ENCODE measurements around the gene NOS1AP. TPM values are rescaled to one million over a fixed set of nuclear protein-coding genes. Genes with fewer than 3 reads are reported as not detected.

NOS1AP gene
- polyA plus RNA-seq, 1 of the 3 experiments (the other 2 are of a cell fraction): 0.03 TPM

DNA sequence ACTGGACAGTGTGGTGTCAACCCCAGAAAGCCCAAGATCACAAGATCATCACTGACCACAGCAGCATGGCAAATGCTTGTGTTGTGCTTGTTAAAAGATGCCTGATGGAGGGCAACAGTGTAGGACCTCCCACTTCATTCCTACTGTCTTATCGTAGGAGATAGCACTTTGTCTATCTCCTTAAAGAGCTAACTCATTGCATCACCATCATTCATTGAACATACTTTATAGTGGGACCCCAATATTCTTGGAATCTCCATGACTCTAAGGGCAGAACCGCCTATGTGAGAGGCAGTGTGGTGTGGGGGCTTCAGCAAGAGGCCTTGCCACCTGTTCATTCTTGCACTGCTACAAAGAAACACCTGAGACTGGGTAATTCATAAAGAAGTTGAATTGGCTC is 347.4 kb downstream of the NOS1AP start:
- Histone ChIP-seq H3K36me3 (replicated peaks in 1 of 2; ENCODE audit: control insufficient read depth in 1 of 2, insufficient read depth in 2 of 2, low read length in 1 of 2) (no peaks in the 10 kb centered on the region), H3K4me2 (no peak overlapping the region), H3K9me2 (no peaks in the 10 kb centered on the region), H3K27ac (ENCODE audit: low read depth in 2 of 2, low read length in 1 of 2) (no peak overlapping the region), H4K20me1 (ENCODE audit: insufficient read depth) (no peaks in the 10 kb centered on the region), H3K4me1 (ENCODE audit: control insufficient read depth in 1 of 2, insufficient read depth in 2 of 2, low read depth in 1 of 2, low read length in 1 of 2) (no peaks in the 10 kb centered on the region; a peak in 1 of 4 replicates), H3F3A (replicated peaks; ENCODE audit: insufficient read depth) (no peaks in the 10 kb centered on the region), H3K79me2 (ENCODE audit: insufficient read depth) (no peaks in the 10 kb centered on the region), H3K9ac (no peak overlapping the region), H3K9me3 (no peaks in the 10 kb centered on the region), H2AFZ (ENCODE audit: low read depth) (no peak overlapping the region), H3K4me3 (ENCODE audit: low read depth in 2 of 2, low read length in 1 of 2) (no peak overlapping the region), H3K27me3 (ENCODE audit: insufficient read depth) (no peaks in the 10 kb centered on the region)
- TF ChIP-seq EZH2phosphoT487 (IDR thresholded peaks at IDR 0.05; ENCODE audit: borderline replicate concordance, low read depth): no peak
- TF ChIP-seq TCF12 (IDR thresholded peaks at IDR 0.05): no peak
- TF ChIP-seq SIN3A (IDR thresholded peaks at IDR 0.05; ENCODE audit: borderline replicate concordance, low read depth, low read length): no peak
- no peak for TF ChIP-seq RCOR1 (IDR thresholded peaks at IDR 0.05; ENCODE audit: low read length)
- TF ChIP-seq MEF2A (IDR thresholded peaks at IDR 0.05; ENCODE audit: borderline replicate concordance, low read depth): no peak
- no peak for TF ChIP-seq YY1 (IDR thresholded peaks at IDR 0.05; ENCODE audit: low read depth)
- TF ChIP-seq ELF1 (IDR thresholded peaks at IDR 0.05): no peak
- TF ChIP-seq CHD2 (IDR thresholded peaks at IDR 0.05; ENCODE audit: low read length, partially characterized antibody): no peak
- TF ChIP-seq TAF1 (IDR thresholded peaks at IDR 0.05; ENCODE audit: borderline replicate concordance, low read depth, low read length): no peak
- TF ChIP-seq, protein P1, sequence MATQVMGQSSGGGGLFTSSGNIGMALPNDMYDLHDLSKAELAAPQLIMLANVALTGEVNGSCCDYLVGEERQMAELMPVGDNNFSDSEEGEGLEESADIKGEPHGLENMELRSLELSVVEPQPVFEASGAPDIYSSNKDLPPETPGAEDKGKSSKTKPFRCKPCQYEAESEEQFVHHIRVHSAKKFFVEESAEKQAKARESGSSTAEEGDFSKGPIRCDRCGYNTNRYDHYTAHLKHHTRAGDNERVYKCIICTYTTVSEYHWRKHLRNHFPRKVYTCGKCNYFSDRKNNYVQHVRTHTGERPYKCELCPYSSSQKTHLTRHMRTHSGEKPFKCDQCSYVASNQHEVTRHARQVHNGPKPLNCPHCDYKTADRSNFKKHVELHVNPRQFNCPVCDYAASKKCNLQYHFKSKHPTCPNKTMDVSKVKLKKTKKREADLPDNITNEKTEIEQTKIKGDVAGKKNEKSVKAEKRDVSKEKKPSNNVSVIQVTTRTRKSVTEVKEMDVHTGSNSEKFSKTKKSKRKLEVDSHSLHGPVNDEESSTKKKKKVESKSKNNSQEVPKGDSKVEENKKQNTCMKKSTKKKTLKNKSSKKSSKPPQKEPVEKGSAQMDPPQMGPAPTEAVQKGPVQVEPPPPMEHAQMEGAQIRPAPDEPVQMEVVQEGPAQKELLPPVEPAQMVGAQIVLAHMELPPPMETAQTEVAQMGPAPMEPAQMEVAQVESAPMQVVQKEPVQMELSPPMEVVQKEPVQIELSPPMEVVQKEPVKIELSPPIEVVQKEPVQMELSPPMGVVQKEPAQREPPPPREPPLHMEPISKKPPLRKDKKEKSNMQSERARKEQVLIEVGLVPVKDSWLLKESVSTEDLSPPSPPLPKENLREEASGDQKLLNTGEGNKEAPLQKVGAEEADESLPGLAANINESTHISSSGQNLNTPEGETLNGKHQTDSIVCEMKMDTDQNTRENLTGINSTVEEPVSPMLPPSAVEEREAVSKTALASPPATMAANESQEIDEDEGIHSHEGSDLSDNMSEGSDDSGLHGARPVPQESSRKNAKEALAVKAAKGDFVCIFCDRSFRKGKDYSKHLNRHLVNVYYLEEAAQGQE (IDR thresholded peaks at IDR 0.05; ENCODE audit: low read depth, low read length): no peak
- TF ChIP-seq, protein P2, sequence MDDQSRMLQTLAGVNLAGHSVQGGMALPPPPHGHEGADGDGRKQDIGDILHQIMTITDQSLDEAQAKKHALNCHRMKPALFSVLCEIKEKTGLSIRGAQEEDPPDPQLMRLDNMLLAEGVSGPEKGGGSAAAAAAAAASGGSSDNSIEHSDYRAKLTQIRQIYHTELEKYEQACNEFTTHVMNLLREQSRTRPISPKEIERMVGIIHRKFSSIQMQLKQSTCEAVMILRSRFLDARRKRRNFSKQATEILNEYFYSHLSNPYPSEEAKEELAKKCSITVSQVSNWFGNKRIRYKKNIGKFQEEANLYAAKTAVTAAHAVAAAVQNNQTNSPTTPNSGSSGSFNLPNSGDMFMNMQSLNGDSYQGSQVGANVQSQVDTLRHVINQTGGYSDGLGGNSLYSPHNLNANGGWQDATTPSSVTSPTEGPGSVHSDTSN (IDR thresholded peaks at IDR 0.05): no peak
- TF ChIP-seq, protein P3, sequence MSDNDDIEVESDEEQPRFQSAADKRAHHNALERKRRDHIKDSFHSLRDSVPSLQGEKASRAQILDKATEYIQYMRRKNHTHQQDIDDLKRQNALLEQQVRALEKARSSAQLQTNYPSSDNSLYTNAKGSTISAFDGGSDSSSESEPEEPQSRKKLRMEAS (IDR thresholded peaks at IDR 0.05; ENCODE audit: low read depth): no peak
- no peak for TF ChIP-seq RXRA (IDR thresholded peaks at IDR 0.05; ENCODE audit: borderline replicate concordance, low read depth)
- no peak for TF ChIP-seq FOXM1 (IDR thresholded peaks at IDR 0.05; ENCODE audit: low read depth)
- TF ChIP-seq GABPA (IDR thresholded peaks at IDR 0.05; ENCODE audit: low read depth): no peak
- TF ChIP-seq, protein P4, sequence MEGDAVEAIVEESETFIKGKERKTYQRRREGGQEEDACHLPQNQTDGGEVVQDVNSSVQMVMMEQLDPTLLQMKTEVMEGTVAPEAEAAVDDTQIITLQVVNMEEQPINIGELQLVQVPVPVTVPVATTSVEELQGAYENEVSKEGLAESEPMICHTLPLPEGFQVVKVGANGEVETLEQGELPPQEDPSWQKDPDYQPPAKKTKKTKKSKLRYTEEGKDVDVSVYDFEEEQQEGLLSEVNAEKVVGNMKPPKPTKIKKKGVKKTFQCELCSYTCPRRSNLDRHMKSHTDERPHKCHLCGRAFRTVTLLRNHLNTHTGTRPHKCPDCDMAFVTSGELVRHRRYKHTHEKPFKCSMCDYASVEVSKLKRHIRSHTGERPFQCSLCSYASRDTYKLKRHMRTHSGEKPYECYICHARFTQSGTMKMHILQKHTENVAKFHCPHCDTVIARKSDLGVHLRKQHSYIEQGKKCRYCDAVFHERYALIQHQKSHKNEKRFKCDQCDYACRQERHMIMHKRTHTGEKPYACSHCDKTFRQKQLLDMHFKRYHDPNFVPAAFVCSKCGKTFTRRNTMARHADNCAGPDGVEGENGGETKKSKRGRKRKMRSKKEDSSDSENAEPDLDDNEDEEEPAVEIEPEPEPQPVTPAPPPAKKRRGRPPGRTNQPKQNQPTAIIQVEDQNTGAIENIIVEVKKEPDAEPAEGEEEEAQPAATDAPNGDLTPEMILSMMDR (IDR thresholded peaks at IDR 0.05): no peak
- no peak for TF ChIP-seq RFX5 (IDR thresholded peaks at IDR 0.05; ENCODE audit: low read length)
- 40% methylated on average over 2 of the region's 2 CpGs for WGBS (ENCODE audit: low lambda C conversion rate)
- no peak for DNase-seq
- ChIA-PET POLR2A (no interaction called here), CTCF (no interaction called here)

Data from SK-N-SH (cell line).